HAP-1 (cell line): ENCODE results near the gene DOCK3.
"Not testable (repeated sequence)": the region's sequence is repeated elsewhere in the genome, so short reads cannot be mapped to it uniquely, and the experiment has no call there.

Experiments used
- DNase-seq, 2 experiments: peaks; one replicate each; pipeline ENCODE4 v3.0.0-alpha.2; 2016 to 2020; ENCODE audit warnings: low spot score in 2 of 2
- H3K27me3 ChIP-seq: fragments of 250-450 bp; sonication (Bioruptor Pico); 2 replicates; pipeline ENCODE4 v1.5.1; 2020; ENCODE audit warnings: low read depth, mild to moderate bottlenecking, moderate library complexity
- H3K36me3 ChIP-seq: fragments of 250-450 bp; sonication (Bioruptor Pico); replicated peaks from 2 replicates; pipeline ENCODE4 v1.5.1; 2020; ENCODE audit warnings: mild to moderate bottlenecking
- H3K4me1 ChIP-seq: fragments of 250-450 bp; sonication (Bioruptor Pico); 2 replicates; pipeline ENCODE4 v1.5.1; 2020; ENCODE audit warnings: mild to moderate bottlenecking
- H3K4me3 ChIP-seq: fragments of 250-450 bp; sonication (Bioruptor Pico); 2 replicates; pipeline ENCODE4 v1.5.1; 2020; ENCODE audit warnings: mild to moderate bottlenecking, moderate library complexity
- H3K9me3 ChIP-seq: fragments of 250-450 bp; sonication (Bioruptor Pico); 2 replicates; pipeline ENCODE4 v1.5.1; 2020; ENCODE audit warnings: mild to moderate bottlenecking, moderate library complexity
- in situ Hi-C: fragments of 300-500 bp; cut with MboI; formaldehyde crosslinking; loops from 3 replicates; pipeline ENCODE4 v1.14.3; 2020; ENCODE audit warnings: low sequenced_read_pairs, inconsistent platforms, mixed read lengths

Gene DOCK3

DNA sequence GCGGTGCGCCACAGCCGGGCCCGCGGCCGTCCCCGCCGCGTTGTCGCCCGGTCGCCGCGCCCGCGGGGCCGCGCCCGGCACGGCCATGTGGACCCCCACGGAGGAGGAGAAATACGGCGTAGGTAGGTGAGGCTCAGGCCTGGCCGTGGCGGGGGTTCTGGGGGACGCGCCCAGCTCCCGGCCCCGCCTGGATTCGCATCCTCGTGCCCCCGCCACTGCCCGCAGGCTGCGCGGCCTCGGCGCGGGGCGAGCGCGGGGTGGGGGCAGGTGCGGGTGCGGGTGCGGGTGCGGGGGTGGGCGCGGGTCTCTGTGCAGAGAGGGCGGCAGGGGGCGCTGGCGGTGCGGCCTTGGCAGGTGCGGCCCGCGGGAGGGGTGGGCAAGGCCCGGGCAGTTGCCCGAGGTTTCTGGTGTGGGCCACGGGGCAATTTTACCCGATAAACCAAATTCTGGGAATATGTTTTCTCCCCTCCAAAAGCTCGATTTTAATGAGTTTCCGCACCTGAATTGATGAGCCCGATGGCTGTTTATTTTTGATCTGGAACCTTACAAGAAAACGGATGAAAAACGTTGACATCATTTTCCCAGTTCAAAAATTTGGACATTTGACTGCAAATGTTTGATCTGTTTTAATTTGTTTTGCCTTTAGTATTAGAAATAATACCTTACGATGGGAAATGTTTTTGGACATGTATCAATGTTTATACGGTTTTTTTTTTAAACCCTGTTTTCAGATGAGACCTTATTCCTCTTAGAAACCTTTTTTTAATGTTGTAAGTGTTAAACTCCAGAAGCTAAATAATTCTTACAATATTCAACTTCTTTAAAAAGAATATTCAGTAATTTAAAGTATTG is 678 bp downstream of the DOCK3 start:
- Histone ChIP-seq H3K4me1 (peaks cover 28% of the 10 kb centered on the region), H3K4me3 (peak overlapping the region; percentile 40), H3K36me3 (no peaks in the 10 kb centered on the region), H3K27me3 (no peaks in the 10 kb centered on the region), H3K9me3 (no peaks in the 10 kb centered on the region)
- in situ Hi-C loops: loop anchor here (10.0 kb wide), 1 partner anchor 699 kb away; no protein-coding TSS in a partner anchor
- DNase-seq: peak; percentile 43 to 89

GRCh38 chr3:50676031-50676705 is 1.4 kb downstream of the DOCK3 start:
- in situ Hi-C loops: loop anchor here (10.0 kb wide), 1 partner anchor 699 kb away; no protein-coding TSS in a partner anchor
- H3K9me3 ChIP-seq: no peaks in the 10 kb centered on the region
- peak in 1 of 2 experiments; percentile 54 for DNase-seq
- peak overlapping the region; percentile 40 for H3K4me3 ChIP-seq
- no peaks in the 10 kb centered on the region for H3K27me3 ChIP-seq
- no peaks in the 10 kb centered on the region for H3K36me3 ChIP-seq
- H3K4me1 ChIP-seq: peaks cover 27% of the 10 kb centered on the region

DNA sequence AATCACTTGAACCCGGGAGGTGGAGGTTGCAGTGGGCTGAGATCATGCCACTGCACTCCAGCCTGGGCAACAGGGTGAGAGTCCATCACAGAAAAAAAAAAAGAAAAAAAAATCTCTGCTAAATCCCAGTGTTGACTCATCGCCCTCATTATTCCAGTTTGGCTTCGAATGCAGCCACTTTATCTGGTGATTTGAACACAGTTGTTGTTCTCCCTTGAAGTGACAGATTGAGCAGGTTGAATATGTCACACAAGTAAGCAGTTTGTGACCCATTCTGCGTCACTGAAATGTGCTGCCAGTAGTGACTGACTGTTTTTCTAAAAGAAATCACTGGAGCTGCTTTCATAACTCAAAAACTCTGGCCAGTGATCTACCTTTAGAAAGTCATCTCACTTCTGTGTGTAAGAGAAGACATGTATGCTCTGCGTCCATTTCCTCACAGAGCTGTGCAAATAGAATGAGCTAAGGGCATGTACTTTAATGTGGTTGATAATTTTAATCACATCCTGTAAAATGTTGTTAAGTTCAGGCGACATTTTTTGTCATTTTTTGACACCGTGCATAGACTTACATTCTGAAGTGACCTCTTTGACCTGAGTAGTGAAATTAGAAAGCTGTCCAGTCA is 12.5 kb downstream of the DOCK3 start:
- H3K36me3 ChIP-seq: no peaks in the 10 kb centered on the region
- no peaks in the 10 kb centered on the region for H3K4me1 ChIP-seq
- H3K27me3 ChIP-seq: no peaks in the 10 kb centered on the region
- no peak for DNase-seq
- H3K9me3 ChIP-seq: peaks cover 3% of the 10 kb centered on the region; the same call in 1 of the 2 replicates
- H3K4me3 ChIP-seq: no peak overlapping the region
- in situ Hi-C loops: no loop called here

- no peak for DNase-seq
- in situ Hi-C loops: no loop called here
- no peaks in the 10 kb centered on the region for H3K27me3 ChIP-seq
- H3K4me1 ChIP-seq: no peaks in the 10 kb centered on the region
- H3K4me3 ChIP-seq: no peak overlapping the region
- H3K36me3 ChIP-seq: no peaks in the 10 kb centered on the region
- H3K9me3 ChIP-seq: peaks cover 3% of the 10 kb centered on the region; the same call in 1 of the 2 replicates
Measured at GRCh38 chr3:50687916-50688315, 13.2 kb downstream of the DOCK3 start.

- H3K36me3 ChIP-seq, in situ Hi-C loops, H3K4me3 ChIP-seq, H3K4me1 ChIP-seq, H3K9me3 ChIP-seq, H3K27me3 ChIP-seq, DNase-seq: not testable (repeated sequence)
Measured at GRCh38 chr3:50688602-50689001, 13.9 kb downstream of the DOCK3 start.

- no peak for DNase-seq
- in situ Hi-C loops: no loop called here
- no peaks in the 10 kb centered on the region for H3K4me1 ChIP-seq
Measured at GRCh38 chr3:50689558-50689957, 14.8 kb downstream of the DOCK3 start.

DNA sequence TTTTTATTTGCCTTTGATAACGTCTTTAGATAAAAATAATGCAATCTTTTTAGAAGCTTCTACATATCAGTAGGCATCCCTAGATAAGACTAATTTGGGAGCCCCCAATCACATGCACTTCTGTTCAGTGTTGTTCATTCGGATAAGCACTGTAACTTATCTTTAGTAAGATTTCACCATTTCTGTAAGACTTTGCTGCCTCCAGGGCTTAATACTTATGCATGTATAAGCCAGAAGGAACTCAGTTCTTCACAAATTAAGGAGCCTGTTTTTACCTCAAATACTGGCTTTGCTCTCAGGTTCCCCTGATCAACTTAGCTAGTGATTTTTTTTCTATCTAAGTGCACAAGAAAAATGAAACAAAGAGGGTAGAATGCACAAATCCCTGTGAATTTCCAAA is 20.3 kb downstream of the DOCK3 start:
- no peaks in the 10 kb centered on the region for H3K9me3 ChIP-seq
- H3K36me3 ChIP-seq: no peaks in the 10 kb centered on the region
- no peaks in the 10 kb centered on the region for H3K27me3 ChIP-seq
- in situ Hi-C loops: no loop called here
- peaks cover 7% of the 10 kb centered on the region; the same call in 1 of the 2 replicates for H3K4me1 ChIP-seq
- H3K4me3 ChIP-seq: no peak overlapping the region
- DNase-seq: no peak

More at GRCh38 chr3:50689558-50689957, 14.8 kb downstream of the DOCK3 start:
- H3K9me3 ChIP-seq: peaks cover 3% of the 10 kb centered on the region; the same call in 1 of the 2 replicates
- no peak overlapping the region for H3K4me3 ChIP-seq
- H3K36me3 ChIP-seq: no peaks in the 10 kb centered on the region
- no peaks in the 10 kb centered on the region for H3K27me3 ChIP-seq

DNA sequence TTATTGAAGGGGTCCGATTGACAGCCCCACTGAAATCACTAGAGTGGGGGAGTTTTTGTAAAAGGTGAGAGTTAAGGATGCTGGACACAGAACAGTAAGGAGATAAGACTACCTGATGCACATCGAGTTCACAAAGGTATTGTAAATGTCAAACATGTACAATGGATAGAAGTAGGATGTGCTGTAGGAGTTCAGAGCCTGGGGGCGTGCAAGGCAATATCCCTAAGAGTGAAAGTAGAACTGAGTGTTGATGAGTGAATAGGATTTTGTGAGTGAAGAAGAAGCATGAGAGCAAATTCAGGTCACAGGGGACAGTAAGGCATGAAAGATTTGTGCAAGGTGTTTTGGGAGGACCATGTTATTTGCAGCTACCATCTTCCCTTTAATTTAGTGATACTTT is 21.5 kb downstream of the DOCK3 start:
- Histone ChIP-seq H3K4me3 (no peak overlapping the region), H3K9me3 (no peaks in the 10 kb centered on the region), H3K36me3 (no peaks in the 10 kb centered on the region), H3K4me1 (peaks cover 7% of the 10 kb centered on the region; the same call in 1 of the 2 replicates), H3K27me3 (no peaks in the 10 kb centered on the region)
- no peak for DNase-seq
- in situ Hi-C loops: no loop called here

GRCh38 chr3:50698269-50698668 is 23.5 kb downstream of the DOCK3 start:
- in situ Hi-C loops: no loop called here
- no peak overlapping the region for H3K4me3 ChIP-seq
- no peaks in the 10 kb centered on the region for H3K36me3 ChIP-seq
- peaks cover 7% of the 10 kb centered on the region; the same call in 1 of the 2 replicates for H3K4me1 ChIP-seq
- H3K27me3 ChIP-seq: no peaks in the 10 kb centered on the region
- no peak for DNase-seq
- H3K9me3 ChIP-seq: no peaks in the 10 kb centered on the region

- peak in 1 of 2 experiments; percentile 37 for DNase-seq
- Histone ChIP-seq H3K4me3 (no peak overlapping the region), H3K9me3 (no peaks in the 10 kb centered on the region), H3K27me3 (no peaks in the 10 kb centered on the region), H3K4me1 (no peaks in the 10 kb centered on the region; the same call in 1 of the 2 replicates), H3K36me3 (no peaks in the 10 kb centered on the region)
- in situ Hi-C loops: no loop called here
Measured at GRCh38 chr3:50708620-50709019, 33.9 kb downstream of the DOCK3 start.

DNA sequence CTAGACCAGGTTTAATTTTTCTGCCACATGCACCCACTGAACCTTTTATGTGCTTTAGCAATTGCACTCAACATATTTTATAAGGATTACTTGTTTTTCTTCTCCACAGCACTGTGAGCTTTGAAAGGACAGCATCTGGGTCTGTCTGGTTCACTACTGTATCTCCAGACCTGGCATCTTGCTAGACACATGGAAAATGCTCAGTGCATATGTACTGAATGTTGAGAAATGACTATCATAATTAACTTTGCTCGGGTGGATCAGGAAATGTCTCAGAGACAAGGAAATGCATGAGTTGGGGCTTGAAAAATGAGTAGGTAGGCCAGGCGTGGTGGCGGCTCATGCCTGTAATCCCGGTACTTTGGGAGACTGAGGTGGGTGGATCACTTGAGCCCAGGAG is 40.2 kb downstream of the DOCK3 start:
- Histone ChIP-seq H3K27me3 (no peaks in the 10 kb centered on the region), H3K36me3 (no peaks in the 10 kb centered on the region), H3K4me1 (no peaks in the 10 kb centered on the region), H3K4me3 (no peak overlapping the region), H3K9me3 (no peaks in the 10 kb centered on the region)
- in situ Hi-C loops: no loop called here
- peak in 1 of 2 experiments; percentile 43 for DNase-seq

- no peak for DNase-seq
- Histone ChIP-seq H3K4me3 (no peak overlapping the region), H3K36me3 (no peaks in the 10 kb centered on the region), H3K9me3 (no peaks in the 10 kb centered on the region; the same call in 1 of the 2 replicates), H3K27me3 (no peaks in the 10 kb centered on the region), H3K4me1 (peaks cover 4% of the 10 kb centered on the region; the same call in 1 of the 2 replicates)
- in situ Hi-C loops: no loop called here
Measured at GRCh38 chr3:50724831-50725230, 50.1 kb downstream of the DOCK3 start.

GRCh38 chr3:50734985-50735384 is 60.3 kb downstream of the DOCK3 start:
- Histone ChIP-seq H3K27me3 (no peaks in the 10 kb centered on the region), H3K4me3 (no peak overlapping the region), H3K4me1 (peaks cover 38% of the 10 kb centered on the region), H3K36me3 (no peaks in the 10 kb centered on the region; the same call in 1 of the 2 replicates), H3K9me3 (peaks cover 4% of the 10 kb centered on the region; the same call in 1 of the 2 replicates)
- in situ Hi-C loops: no loop called here
- no peak for DNase-seq
